Astrocyte (in vitro differentiated cells and primary cell): ENCODE results near the gene TGM2.

Source experiments
- CTCF ChIP-seq: IDR thresholded peaks from 2 replicates; pipeline ENCODE4 v1.5.1; 2011; ENCODE audit warnings: low read depth, mild to moderate bottlenecking, inconsistent platforms, low read length, moderate library complexity; ENCODE audit not compliant: insufficient read depth
- EZH2 ChIP-seq: IDR thresholded peaks from 2 replicates; pipeline ENCODE4 v1.6.1; 2012; ENCODE audit warnings: mild to moderate bottlenecking, low read length, inconsistent platforms; ENCODE audit not compliant: insufficient read depth

DNA sequence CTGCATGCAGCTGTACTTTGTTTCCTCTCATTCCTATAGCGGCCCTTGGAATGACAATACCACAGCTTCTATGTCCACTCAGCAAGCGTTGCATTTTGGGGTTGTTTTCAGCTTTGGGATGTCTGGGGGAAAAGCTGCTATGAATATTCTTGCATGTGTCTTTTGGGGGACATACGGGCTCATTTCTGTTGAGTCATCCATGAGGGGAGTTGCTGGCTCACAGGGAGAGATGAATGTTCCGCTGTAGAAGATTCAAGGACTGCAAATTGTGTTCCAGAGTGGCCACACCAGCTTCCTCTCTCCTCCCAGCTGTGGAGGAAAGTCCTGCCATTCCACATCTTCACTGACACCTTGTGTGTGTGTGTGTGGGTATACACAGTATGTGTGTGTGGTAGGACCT is 43.3 kb downstream of the TGM2 start:
- no peak for TF ChIP-seq CTCF
- TF ChIP-seq EZH2: no peak
